ENCODE measurements around the gene RGS9. TPM values are rescaled to one million over a fixed set of nuclear protein-coding genes. Genes with fewer than 3 reads are reported as not detected.

RGS9 gene
- total and polyA plus RNA-seq, 4 donors: 1.0 to 4.0 (median 2.1) TPM

GRCh38 chr17:65109990-65110680 is 27.0 kb upstream of the RGS9 start:
- no peaks in the 10 kb centered on the region for H3K27me3 ChIP-seq (ENCODE audit: control insufficient read depth in 4 of 4, insufficient read depth in 4 of 4, low read length in 3 of 4)
- TF ChIP-seq NR2F2 (IDR thresholded peaks at IDR 0.05): no peak
- TF ChIP-seq GABPA (IDR thresholded peaks at IDR 0.05 in 1 of 2, conservative IDR thresholded peaks at IDR 0.05 in 1 of 2): no peak
- no peak for TF ChIP-seq REST (IDR thresholded peaks at IDR 0.05)
- no peak for TF ChIP-seq YY1 (IDR thresholded peaks at IDR 0.05)
- TF ChIP-seq RAD21 (IDR thresholded peaks at IDR 0.05): no peak
- no peak for TF ChIP-seq SP1 (IDR thresholded peaks at IDR 0.05)
- TF ChIP-seq HNF4G (IDR thresholded peaks at IDR 0.05): no peak
- TF ChIP-seq TAF1 (conservative IDR thresholded peaks at IDR 0.05): no peak
- TF ChIP-seq JUND (IDR thresholded peaks at IDR 0.05): no peak
- TF ChIP-seq, protein P1, sequence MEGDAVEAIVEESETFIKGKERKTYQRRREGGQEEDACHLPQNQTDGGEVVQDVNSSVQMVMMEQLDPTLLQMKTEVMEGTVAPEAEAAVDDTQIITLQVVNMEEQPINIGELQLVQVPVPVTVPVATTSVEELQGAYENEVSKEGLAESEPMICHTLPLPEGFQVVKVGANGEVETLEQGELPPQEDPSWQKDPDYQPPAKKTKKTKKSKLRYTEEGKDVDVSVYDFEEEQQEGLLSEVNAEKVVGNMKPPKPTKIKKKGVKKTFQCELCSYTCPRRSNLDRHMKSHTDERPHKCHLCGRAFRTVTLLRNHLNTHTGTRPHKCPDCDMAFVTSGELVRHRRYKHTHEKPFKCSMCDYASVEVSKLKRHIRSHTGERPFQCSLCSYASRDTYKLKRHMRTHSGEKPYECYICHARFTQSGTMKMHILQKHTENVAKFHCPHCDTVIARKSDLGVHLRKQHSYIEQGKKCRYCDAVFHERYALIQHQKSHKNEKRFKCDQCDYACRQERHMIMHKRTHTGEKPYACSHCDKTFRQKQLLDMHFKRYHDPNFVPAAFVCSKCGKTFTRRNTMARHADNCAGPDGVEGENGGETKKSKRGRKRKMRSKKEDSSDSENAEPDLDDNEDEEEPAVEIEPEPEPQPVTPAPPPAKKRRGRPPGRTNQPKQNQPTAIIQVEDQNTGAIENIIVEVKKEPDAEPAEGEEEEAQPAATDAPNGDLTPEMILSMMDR (IDR thresholded peaks at IDR 0.05; ENCODE audit: low read depth, low read length, missing input control): no peak
- TF ChIP-seq FOXA1 (IDR thresholded peaks at IDR 0.05): no peak
- TF ChIP-seq, protein P2, sequence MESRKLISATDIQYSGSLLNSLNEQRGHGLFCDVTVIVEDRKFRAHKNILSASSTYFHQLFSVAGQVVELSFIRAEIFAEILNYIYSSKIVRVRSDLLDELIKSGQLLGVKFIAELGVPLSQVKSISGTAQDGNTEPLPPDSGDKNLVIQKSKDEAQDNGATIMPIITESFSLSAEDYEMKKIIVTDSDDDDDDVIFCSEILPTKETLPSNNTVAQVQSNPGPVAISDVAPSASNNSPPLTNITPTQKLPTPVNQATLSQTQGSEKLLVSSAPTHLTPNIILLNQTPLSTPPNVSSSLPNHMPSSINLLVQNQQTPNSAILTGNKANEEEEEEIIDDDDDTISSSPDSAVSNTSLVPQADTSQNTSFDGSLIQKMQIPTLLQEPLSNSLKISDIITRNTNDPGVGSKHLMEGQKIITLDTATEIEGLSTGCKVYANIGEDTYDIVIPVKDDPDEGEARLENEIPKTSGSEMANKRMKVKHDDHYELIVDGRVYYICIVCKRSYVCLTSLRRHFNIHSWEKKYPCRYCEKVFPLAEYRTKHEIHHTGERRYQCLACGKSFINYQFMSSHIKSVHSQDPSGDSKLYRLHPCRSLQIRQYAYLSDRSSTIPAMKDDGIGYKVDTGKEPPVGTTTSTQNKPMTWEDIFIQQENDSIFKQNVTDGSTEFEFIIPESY (IDR thresholded peaks at IDR 0.05): no peak
- no peak for TF ChIP-seq HNF4A (conservative IDR thresholded peaks at IDR 0.05)
- H3K9ac ChIP-seq (ENCODE audit: low read depth in 1 of 2, low read length in 2 of 2): no peak overlapping the region
- peaks cover 2 to 10% (median 9%) of the 10 kb centered on the region in 4 donors for H3K4me1 ChIP-seq (ENCODE audit: control insufficient read depth in 4 of 4, insufficient read depth in 4 of 4, low read length in 3 of 4)
- H3K4me3 ChIP-seq (ENCODE audit: low read depth in 1 of 3, low read length in 3 of 3): no peak overlapping the region
- no peak for DNase-seq (ENCODE audit: low spot score)
- H3K36me3 ChIP-seq (ENCODE audit: control insufficient read depth in 4 of 4, insufficient read depth in 3 of 4, low read depth in 1 of 4, low read length in 3 of 4): no peaks in the 10 kb centered on the region
- no peak overlapping the region for H3K27ac ChIP-seq (ENCODE audit: low read depth in 1 of 2, low read length in 2 of 2)
- H3K9me3 ChIP-seq (ENCODE audit: control insufficient read depth in 4 of 4, low read length in 3 of 4): no peaks in the 10 kb centered on the region
- 88% methylated on average over 2 of the region's 2 CpGs for WGBS

GRCh38 chr17:65115839-65116238 is 21.3 kb upstream of the RGS9 start:
- no peak overlapping the region for H3K4me3 ChIP-seq (ENCODE audit: low read depth in 1 of 3, low read length in 3 of 3)
- no peaks in the 10 kb centered on the region for H3K27me3 ChIP-seq (ENCODE audit: control insufficient read depth in 4 of 4, insufficient read depth in 4 of 4, low read length in 3 of 4)
- H3K9ac ChIP-seq (ENCODE audit: low read depth in 1 of 2, low read length in 2 of 2): no peak overlapping the region
- no peaks in the 10 kb centered on the region for H3K9me3 ChIP-seq (ENCODE audit: control insufficient read depth in 4 of 4, low read length in 3 of 4)
- peaks cover 0 to 9% (median 6%) of the 10 kb centered on the region in 4 donors for H3K4me1 ChIP-seq (ENCODE audit: control insufficient read depth in 4 of 4, insufficient read depth in 4 of 4, low read length in 3 of 4)
- WGBS: 69% methylated on average over 3 of the region's 3 CpGs
- DNase-seq (ENCODE audit: low spot score): no peak
- no peak overlapping the region for H3K27ac ChIP-seq (ENCODE audit: low read depth in 1 of 2, low read length in 2 of 2)
- H3K36me3 ChIP-seq (ENCODE audit: control insufficient read depth in 4 of 4, insufficient read depth in 3 of 4, low read depth in 1 of 4, low read length in 3 of 4): no peaks in the 10 kb centered on the region
- TF ChIP-seq GABPA (IDR thresholded peaks at IDR 0.05 in 1 of 2, conservative IDR thresholded peaks at IDR 0.05 in 1 of 2) (no peak), SP1 (IDR thresholded peaks at IDR 0.05) (no peak), EGR1 (IDR thresholded peaks at IDR 0.05; ENCODE audit: low read depth in 2 of 2) (no peak), FOXA2 (IDR thresholded peaks at IDR 0.05) (no peak), FOXA1 (IDR thresholded peaks at IDR 0.05) (no peak), YY1 (IDR thresholded peaks at IDR 0.05) (no peak), NR2F2 (IDR thresholded peaks at IDR 0.05) (no peak), RAD21 (IDR thresholded peaks at IDR 0.05) (no peak)
- TF ChIP-seq, protein P2 (IDR thresholded peaks at IDR 0.05): no peak
- TF ChIP-seq, protein P1 (IDR thresholded peaks at IDR 0.05; ENCODE audit: low read depth, low read length, missing input control): no peak
- TF ChIP-seq, protein P3, sequence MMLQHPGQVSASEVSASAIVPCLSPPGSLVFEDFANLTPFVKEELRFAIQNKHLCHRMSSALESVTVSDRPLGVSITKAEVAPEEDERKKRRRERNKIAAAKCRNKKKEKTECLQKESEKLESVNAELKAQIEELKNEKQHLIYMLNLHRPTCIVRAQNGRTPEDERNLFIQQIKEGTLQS (IDR thresholded peaks at IDR 0.05): no peak

Data from liver (tissue), 9 donors.